Measurements from ENCODE around the gene INIP. TPM values are rescaled to one million over a fixed set of nuclear protein-coding genes. Genes with fewer than 3 reads are reported as not detected.
A peak's percentile ranks its signal among the peaks of the same experiment; 100 is the strongest.

INIP gene
- total and polyA plus RNA-seq, 2 of the 13 experiments (the other 11 are each of a cell fraction or from before 2014, with no cell fraction given), result 13.6 to 28.6 TPM

GRCh38 chr9:112743216-112743836 is 25.4 kb upstream of the INIP start:
- Histone ChIP-seq H3K4me3 (replicated peaks in 1 of 3; ENCODE audit: insufficient read depth in 1 of 3, low read depth in 2 of 3, low read length in 3 of 3) (no peak overlapping the region), H3K4me2 (ENCODE audit: low read depth, low read length) (no peak overlapping the region), H3K36me3 (replicated peaks in 1 of 2; ENCODE audit: control insufficient read depth in 1 of 2, insufficient read depth in 2 of 2, low read length in 2 of 2) (no peaks in the 10 kb centered on the region), H3K4me1 (ENCODE audit: insufficient read depth, low read length) (peaks cover 25% of the 10 kb centered on the region), H3K79me2 (ENCODE audit: insufficient read depth, low read length) (no peaks in the 10 kb centered on the region), H2AFZ (ENCODE audit: low read length) (no peak overlapping the region), H3K9ac (ENCODE audit: insufficient read depth, low read depth, low read length) (no peak overlapping the region), H3K27me3 (ENCODE audit: control insufficient read depth in 1 of 2, insufficient read depth in 2 of 2, low read length in 2 of 2) (no peaks in the 10 kb centered on the region), H3K9me3 (ENCODE audit: low read length) (no peaks in the 10 kb centered on the region), H3K27ac (ENCODE audit: extremely low read length, insufficient read depth, low read length) (no peak overlapping the region), H4K20me1 (ENCODE audit: insufficient read depth, low read length) (no peaks in the 10 kb centered on the region)
- DNase-seq (ENCODE audit: low spot score), result no peak
- CTCF ChIA-PET (ENCODE audit: low intra/inter-chr PET ratio, low total read pairs), result interaction anchor here (1.3 kb wide), 1 partner anchor 50 kb away, joined by 8 read pairs; no protein-coding TSS in a partner anchor
- peak; percentile 54 for FAIRE-seq
- POLR2A ChIA-PET, result no interaction called here
- intact Hi-C loops (cut with micrococcal nuclease; ENCODE audit: unreplicated experiment) (no loop called here), in situ Hi-C loops (cut with HindIII; ENCODE audit: extremely low pct_ligation_motif_present, low pct_unique_long_range_greater_than_20kb) (loop anchor here (10.0 kb wide), 1 partner anchor 51 kb away; no protein-coding TSS in a partner anchor)
- no TSS peak for BruUV-seq (replicated peaks)
- ATAC-seq, result peak; percentile 56; the same call in 2 of the 3 replicates
- 75% methylated on average over 3 of the region's 3 CpGs for WGBS (ENCODE audit: low lambda C conversion rate)
- TF ChIP-seq TEAD3 (CRISPR knock-in tag; optimal IDR thresholded peaks at IDR 0.05; ENCODE audit: borderline replicate concordance), result peak; percentile 32
- no peak for TF ChIP-seq ZNF513 (CRISPR knock-in tag; conservative IDR thresholded peaks at IDR 0.05)
- peak; percentile 76 for TF ChIP-seq STAG1 (CRISPR knock-in tag; IDR thresholded peaks at IDR 0.05)
- TF ChIP-seq ZNF276 (CRISPR knock-in tag; IDR thresholded peaks at IDR 0.05; ENCODE audit: low read depth), result no peak
- no peak for TF ChIP-seq ASH2L (IDR thresholded peaks at IDR 0.05; ENCODE audit: insufficient read length, low read depth, low read length)
- no peak for TF ChIP-seq ZNF160 (CRISPR knock-in tag; IDR thresholded peaks at IDR 0.05)
- TF ChIP-seq ZNF839 (CRISPR knock-in tag; IDR thresholded peaks at IDR 0.05; ENCODE audit: borderline replicate concordance), result no peak
- no peak for TF ChIP-seq SRY (CRISPR knock-in tag; IDR thresholded peaks at IDR 0.05)
- TF ChIP-seq ESRRA (CRISPR knock-in tag; IDR thresholded peaks at IDR 0.05; ENCODE audit: low read depth), result no peak
- TF ChIP-seq DPF2 (CRISPR knock-in tag; IDR thresholded peaks at IDR 0.05; ENCODE audit: borderline replicate concordance, low read depth), result no peak
- no peak for TF ChIP-seq AGO1 (IDR thresholded peaks at IDR 0.05; ENCODE audit: low read depth, low read length, poor library complexity, severe bottlenecking)
- no peak for TF ChIP-seq NFYC (CRISPR knock-in tag; IDR thresholded peaks at IDR 0.05)
- TF ChIP-seq, protein P1, sequence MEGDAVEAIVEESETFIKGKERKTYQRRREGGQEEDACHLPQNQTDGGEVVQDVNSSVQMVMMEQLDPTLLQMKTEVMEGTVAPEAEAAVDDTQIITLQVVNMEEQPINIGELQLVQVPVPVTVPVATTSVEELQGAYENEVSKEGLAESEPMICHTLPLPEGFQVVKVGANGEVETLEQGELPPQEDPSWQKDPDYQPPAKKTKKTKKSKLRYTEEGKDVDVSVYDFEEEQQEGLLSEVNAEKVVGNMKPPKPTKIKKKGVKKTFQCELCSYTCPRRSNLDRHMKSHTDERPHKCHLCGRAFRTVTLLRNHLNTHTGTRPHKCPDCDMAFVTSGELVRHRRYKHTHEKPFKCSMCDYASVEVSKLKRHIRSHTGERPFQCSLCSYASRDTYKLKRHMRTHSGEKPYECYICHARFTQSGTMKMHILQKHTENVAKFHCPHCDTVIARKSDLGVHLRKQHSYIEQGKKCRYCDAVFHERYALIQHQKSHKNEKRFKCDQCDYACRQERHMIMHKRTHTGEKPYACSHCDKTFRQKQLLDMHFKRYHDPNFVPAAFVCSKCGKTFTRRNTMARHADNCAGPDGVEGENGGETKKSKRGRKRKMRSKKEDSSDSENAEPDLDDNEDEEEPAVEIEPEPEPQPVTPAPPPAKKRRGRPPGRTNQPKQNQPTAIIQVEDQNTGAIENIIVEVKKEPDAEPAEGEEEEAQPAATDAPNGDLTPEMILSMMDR (CRISPR knock-in tag; IDR thresholded peaks at IDR 0.05), result peak; percentile 62
- no peak for TF ChIP-seq ATF4 (CRISPR knock-in tag; IDR thresholded peaks at IDR 0.05)
- TF ChIP-seq BORCS8-MEF2B (CRISPR knock-in tag; IDR thresholded peaks at IDR 0.05), result no peak
- TF ChIP-seq GATA4 (IDR thresholded peaks at IDR 0.05; ENCODE audit: borderline replicate concordance, low read depth), result no peak
